Measurements from ENCODE around the gene MS4A15.

DNA sequence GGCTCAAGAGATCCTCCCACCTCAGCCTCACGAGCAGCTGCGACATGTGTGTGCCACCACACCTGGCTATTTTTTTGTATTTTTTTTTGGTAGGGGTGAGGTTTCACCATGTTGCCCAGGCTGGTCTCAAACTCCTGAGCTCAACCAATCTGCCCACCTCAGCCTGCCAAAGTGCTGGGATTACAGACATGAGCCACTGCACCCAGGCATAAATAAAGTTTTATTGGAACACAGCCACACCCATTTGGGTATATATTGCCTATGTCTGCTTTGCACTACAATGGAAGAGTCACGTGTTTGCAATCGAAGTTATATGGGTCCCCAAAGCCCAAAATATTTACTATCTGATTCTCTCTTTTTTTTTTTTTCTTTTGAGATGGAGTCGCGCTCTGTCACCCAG is 1.8 kb upstream of the MS4A15 start:
- TF ChIP-seq, protein P1, sequence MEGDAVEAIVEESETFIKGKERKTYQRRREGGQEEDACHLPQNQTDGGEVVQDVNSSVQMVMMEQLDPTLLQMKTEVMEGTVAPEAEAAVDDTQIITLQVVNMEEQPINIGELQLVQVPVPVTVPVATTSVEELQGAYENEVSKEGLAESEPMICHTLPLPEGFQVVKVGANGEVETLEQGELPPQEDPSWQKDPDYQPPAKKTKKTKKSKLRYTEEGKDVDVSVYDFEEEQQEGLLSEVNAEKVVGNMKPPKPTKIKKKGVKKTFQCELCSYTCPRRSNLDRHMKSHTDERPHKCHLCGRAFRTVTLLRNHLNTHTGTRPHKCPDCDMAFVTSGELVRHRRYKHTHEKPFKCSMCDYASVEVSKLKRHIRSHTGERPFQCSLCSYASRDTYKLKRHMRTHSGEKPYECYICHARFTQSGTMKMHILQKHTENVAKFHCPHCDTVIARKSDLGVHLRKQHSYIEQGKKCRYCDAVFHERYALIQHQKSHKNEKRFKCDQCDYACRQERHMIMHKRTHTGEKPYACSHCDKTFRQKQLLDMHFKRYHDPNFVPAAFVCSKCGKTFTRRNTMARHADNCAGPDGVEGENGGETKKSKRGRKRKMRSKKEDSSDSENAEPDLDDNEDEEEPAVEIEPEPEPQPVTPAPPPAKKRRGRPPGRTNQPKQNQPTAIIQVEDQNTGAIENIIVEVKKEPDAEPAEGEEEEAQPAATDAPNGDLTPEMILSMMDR (IDR thresholded peaks at IDR 0.05): no peak
- TF ChIP-seq ZFX (IDR thresholded peaks at IDR 0.05; ENCODE audit: borderline replicate concordance): no peak

Data from 22Rv1 (cell line).